Myometrial cell (primary cell): ENCODE measurements around the gene PCDHGA10. TPM values are rescaled to one million over a fixed set of nuclear protein-coding genes. Genes with fewer than 3 reads are reported as not detected.

Source experiments
- total RNA-seq: library from RNA; depleted of rRNA; stranded (reverse); fragments of >200 nt; gene quantifications from 2 replicates; pipeline ENCODE4 v1.2.3, GENCODE V29; 2015

The PCDHGA10 gene
- total RNA-seq = 4.3 and 4.6 TPM in 2 replicates

GRCh38 chr5:141412854-141413539 is at the start of gene PCDHGA10:
Gene PCDHGA10, plus strand, starts transcription at chr5:141412987. Its CDS starts 189 bp downstream, at chr5:141413176.

DNA sequence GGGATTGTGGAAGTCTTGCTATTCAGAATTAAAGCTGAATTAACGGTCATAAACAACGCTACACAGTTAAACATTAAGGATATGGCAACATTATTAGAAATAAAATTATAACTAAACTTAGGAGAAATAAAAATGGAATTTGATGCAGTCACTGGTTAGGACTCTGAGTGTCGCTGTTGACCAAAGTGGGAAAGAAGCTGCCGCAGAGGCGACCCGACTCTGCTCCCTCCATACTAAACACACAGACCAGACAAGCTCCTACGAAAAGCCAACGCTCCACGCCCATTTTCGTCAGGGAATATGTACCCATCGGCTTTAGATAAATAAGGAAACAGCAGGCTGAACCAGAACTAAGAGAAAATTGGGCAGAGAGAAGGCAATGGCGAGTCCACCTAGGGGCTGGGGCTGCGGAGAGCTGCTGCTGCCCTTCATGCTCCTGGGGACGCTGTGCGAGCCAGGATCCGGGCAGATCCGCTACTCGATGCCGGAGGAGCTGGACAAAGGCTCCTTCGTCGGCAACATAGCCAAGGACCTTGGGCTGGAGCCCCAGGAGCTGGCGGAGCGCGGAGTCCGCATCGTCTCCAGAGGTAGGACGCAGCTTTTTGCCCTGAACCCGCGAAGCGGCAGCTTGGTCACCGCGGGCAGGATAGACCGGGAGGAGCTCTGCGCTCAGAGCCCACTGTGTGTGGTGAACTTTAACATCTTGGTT is 48.7 kb upstream of the PCDHGA10 start, which contains the start of gene PCDHGA5:
PCDHGA5 (plus strand) TSS at position 211 of the 709 bp plus-strand sequence; CDS start at position 380, 169 bp downstream.

DNA sequence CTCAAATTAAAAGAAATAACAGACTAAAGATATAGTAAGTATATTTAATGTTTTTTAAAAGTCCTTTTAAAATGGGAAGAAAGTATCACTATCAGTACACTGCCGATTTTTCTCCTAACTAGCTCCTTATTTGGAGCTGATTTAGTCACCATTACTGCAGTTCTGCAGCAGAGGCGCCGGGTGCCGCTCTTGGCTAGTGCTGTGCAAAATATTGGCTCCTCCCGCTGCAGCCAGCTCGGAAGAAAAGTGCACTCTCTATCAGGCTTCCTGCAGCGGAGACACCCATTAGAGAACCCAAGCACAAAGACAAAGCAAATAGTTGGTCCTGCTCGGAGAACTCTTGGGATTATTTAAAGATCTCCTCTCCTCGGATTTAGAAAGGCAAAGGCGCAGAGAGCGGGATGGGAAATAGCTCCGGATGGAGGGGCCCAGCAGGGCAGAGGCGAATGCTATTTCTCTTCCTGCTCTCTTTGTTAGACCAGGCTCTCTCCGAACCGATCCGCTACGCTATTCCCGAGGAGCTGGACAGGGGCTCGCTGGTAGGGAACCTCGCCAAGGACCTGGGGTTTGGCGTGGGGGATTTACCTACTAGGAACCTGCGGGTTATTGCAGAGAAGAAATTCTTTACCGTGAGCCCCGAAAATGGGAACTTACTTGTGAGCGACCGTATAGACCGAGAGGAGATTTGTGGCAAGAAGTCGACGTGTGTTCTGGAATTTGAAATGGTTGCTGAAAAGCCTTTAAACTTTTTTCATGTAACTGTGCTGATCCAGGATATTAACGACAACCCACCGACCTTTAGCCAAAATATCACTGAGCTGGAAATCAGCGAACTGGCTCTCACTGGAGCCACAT is 42.6 kb upstream of the PCDHGA10 start, which contains the start of gene PCDHGB3:
PCDHGB3 (plus strand) TSS at position 249 of the 855 bp plus-strand sequence; CDS start at position 402, 153 bp downstream.

GRCh38 chr5:141373673-141374317 is 39.0 kb upstream of the PCDHGA10 start, which contains the start of gene PCDHGA6:
Gene PCDHGA6, plus strand, starts transcription at chr5:141373891. Its CDS starts 193 bp downstream, at chr5:141374084.

GRCh38 chr5:141382469-141383294 is 30.1 kb upstream of the PCDHGA10 start, which contains the start of gene PCDHGA7:
Gene PCDHGA7, plus strand, starts transcription at chr5:141382742. Its CDS starts 158 bp downstream, at chr5:141382900.

GRCh38 chr5:141387557-141388311 is 25.1 kb upstream of the PCDHGA10 start, which contains the start of gene PCDHGB4:
Gene PCDHGB4, plus strand, starts transcription at chr5:141387698. Its CDS starts 187 bp downstream, at chr5:141387885.

DNA sequence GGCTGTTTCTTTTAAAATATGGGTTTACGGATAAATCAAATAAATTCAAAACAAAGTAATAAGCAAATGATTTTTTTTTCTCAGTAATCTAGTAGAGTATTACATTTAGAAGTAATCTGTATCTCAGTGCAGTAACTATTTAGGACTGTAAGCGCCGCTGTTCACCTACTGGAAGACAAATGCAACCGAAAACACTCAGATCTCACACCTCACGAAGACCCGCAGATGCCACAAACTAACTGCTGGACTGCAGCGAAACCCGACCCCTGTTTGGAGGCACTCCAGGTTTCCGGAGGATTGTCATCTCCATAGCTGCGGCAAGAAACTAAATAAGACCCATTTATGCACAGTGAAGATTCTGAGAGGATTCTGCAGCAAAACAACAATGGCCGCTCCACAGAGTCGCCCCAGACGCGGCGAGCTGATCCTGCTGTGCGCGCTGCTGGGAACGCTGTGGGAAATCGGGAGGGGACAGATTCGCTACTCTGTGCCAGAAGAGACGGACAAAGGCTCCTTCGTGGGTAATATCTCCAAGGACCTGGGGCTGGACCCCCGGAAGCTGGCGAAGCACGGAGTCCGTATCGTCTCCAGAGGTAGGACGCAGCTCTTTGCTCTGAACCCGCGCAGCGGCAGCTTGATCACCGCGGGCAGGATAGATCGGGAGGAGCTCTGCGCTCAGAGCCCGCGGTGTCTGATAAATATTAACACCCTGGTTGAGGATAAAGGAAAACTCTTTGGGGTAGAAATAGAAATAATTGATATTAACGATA is 20.2 kb upstream of the PCDHGA10 start, which contains the start of gene PCDHGA8:
PCDHGA8 (plus strand) TSS at position 205 of the 770 bp plus-strand sequence; CDS start at position 386, 181 bp downstream.

DNA sequence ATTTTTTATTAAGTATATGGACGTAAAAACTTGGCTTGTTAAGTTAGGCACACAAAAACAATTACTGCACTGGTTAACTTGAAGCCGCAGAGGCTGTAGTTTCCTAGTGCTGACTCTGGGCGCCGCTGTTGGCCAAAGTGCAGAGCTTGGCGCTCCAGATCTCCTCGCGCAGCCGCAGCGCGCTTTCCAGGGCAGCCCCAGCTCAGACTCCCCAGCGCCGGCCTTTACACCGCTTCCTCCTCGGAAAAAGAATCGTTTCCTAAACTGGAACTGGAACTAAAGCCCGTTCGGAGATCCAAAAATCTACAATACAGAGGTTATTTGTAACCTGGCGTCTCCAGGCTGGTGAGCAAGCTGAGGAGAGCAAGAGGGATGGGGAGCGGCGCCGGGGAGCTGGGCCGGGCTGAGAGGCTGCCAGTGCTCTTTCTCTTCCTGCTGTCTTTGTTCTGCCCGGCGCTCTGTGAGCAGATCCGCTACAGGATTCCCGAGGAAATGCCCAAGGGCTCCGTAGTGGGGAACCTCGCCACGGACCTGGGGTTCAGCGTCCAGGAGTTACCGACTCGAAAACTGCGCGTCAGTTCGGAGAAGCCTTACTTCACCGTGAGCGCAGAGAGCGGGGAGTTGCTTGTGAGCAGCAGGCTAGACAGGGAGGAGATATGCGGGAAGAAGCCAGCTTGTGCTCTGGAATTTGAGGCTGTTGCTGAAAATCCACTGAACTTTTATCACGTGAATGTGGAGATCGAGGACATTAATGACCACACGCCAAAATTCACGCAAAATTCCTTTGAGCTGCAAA is 14.8 kb upstream of the PCDHGA10 start, which contains the start of gene PCDHGB5:
PCDHGB5 (plus strand) TSS at position 192 of the 796 bp plus-strand sequence; CDS start at position 373, 181 bp downstream.

DNA sequence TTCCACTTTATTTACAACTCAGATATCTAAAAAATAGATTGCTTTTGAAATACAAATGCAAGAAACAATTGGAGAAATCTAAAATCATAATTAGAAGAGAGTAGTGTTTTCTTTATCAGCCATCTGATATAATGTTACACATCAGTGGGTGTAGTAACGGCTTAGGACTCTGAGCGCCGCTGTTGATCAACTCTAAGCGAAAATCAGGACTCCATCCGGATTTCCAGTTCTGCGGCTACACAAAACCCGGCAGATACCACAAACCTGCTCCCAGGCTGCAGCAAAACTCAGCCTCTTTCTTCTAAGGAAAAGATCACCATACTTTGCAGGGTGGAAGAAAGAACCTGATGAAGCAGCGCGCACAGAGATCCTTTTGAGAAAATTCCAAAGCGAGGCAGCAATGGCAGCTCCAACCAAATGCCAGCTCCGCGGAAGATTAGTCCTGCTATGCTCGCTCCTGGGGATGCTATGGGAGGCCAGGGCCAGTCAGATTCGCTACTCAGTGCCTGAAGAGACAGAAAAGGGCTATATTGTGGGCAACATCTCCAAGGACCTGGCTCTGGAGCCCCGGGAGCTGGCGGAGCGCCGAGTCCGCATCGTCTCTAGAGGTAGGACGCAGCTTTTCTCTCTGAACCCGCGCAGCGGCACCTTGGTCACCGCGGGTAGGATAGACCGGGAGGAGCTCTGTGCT is 10.1 kb upstream of the PCDHGA10 start, which contains the start of gene PCDHGA9:
PCDHGA9 (plus strand) TSS at position 226 of the 691 bp plus-strand sequence; CDS start at position 401, 175 bp downstream.

GRCh38 chr5:141407790-141408505 is 4.8 kb upstream of the PCDHGA10 start, which contains the start of gene PCDHGB6:
Gene PCDHGB6, plus strand, starts transcription at chr5:141408021. Its CDS starts 182 bp downstream, at chr5:141408203.

GRCh38 chr5:141417494-141418172 is 4.8 kb downstream of the PCDHGA10 start, which contains the start of gene PCDHGB7:
Gene PCDHGB7, plus strand, starts transcription at chr5:141417677. Its CDS starts 183 bp downstream, at chr5:141417860.

DNA sequence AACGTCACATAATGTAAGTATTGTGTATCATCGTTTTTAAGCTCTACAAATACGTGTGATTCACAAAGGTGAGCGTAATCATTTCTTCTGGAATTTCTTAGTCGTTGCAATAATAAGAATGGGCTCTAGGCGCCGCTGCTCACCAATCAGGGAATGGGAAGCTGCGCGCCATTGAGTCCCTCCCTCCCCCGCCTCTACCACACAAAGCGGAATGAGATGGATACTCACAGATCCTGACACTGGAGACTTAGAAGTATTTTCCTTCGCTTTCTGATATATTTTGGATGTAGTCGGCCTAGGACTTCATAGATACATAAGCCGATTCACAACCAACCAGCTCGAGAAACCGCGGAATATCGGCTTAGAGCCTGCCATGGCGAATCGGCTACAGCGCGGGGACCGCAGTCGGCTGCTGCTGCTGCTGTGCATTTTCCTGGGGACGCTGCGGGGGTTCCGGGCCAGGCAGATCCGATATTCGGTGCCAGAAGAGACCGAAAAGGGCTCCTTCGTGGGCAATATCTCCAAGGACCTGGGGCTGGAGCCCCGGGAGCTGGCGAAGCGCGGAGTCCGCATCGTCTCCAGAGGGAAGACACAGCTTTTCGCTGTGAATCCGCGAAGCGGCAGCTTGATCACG is 8.2 kb downstream of the PCDHGA10 start, which contains the start of gene PCDHGA11:
PCDHGA11 (plus strand) TSS at position 197 of the 634 bp plus-strand sequence; CDS start at position 374, 177 bp downstream.

GRCh38 chr5:141430332-141431113 is 17.7 kb downstream of the PCDHGA10 start, which contains the start of gene PCDHGA12:
Gene PCDHGA12, plus strand, starts transcription at chr5:141430507. Its CDS starts 253 bp downstream, at chr5:141430760.

